GM21515 (cell line): ENCODE data around the gene PAPOLB.
"Not testable (repeated sequence)": the region's sequence is repeated elsewhere in the genome, so short reads cannot be mapped to it uniquely, and the experiment has no call there.

Experiments
- ATAC-seq: cut with Tn5 transposase; IDR thresholded peaks from one replicate; pipeline ENCODE4 v1.9.1; 2021; ENCODE audit not compliant: unreplicated experiment

PAPOLB gene

DNA sequence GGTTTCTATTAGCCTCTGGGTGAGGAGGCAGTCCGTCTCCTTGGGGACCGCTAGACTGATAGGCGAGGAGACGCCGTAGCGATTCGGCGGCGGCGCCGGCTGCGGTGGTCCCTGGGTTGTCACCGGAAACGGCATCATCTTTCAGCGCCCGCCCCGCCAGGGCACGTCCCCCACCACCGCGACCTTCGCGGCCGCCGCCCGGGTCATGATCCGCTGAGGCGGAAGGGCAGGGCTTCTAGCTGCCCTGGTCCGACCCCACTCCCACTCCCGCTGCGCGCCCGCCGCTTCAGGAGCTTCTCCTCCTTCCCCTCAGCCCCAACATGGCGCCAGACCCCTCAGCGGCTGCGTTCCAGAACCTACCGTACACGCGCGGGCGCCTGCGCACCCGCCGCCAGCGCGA lies at the start of gene PAPOLB:
Gene PAPOLB, minus strand, starts transcription at position 358 of the 400 bp plus-strand sequence. Its CDS starts 220 bp downstream, at position 138.
- ATAC-seq = no peak

DNA sequence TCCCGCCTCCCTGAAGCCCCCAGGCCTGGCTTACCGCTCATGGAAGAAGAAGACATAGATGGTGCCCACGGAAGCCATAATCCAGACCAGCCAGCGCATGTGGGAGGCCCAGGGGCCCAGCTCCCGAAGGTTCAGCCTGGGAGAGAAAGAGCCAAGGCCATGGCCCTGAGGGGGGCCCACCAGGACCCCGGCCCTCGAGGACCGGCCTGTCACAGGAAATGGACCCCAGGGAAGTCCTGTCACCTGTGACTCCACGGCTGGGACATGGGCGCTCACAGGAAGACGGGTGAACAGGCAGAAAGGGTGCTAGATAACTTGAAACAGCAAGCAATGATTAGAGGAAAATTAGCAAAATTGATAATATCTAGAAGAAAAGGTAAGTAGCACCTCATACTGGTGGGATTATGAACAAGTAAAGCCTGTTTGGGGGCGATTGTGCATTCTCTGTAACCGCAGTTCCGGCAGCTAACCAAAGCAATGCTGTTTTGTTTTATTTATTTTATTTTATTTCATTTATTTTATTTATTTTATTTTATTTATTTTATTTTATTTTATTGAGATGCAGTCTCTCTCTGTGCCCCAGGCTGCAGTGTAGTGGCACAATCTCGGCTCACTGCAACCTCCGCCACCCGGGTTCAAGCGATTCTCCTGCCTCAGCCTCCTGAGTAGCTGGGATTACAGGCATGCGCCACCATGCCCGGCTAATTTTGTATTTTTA lies 49.4 kb upstream of the PAPOLB start:
- ATAC-seq = no peak

DNA sequence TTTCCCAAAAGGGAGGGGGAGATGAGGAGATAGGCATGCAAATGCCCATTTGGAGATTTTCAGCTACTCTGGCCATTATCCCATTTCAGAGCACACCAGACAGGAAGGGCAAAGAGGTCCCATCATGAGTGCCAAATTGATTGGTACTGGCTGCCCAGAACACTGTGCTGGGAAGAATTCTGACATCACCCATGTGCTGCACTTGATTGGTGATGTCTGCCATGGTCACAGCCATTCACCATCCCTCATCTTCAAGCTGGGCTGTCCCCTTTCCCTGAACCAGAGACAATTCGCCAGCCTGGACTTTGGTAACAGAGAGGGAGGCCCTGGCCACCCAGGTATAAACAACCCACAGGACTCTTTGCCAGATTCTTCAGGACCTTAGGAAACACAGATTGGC lies 44.9 kb upstream of the PAPOLB start:
- ATAC-seq = no peak

DNA sequence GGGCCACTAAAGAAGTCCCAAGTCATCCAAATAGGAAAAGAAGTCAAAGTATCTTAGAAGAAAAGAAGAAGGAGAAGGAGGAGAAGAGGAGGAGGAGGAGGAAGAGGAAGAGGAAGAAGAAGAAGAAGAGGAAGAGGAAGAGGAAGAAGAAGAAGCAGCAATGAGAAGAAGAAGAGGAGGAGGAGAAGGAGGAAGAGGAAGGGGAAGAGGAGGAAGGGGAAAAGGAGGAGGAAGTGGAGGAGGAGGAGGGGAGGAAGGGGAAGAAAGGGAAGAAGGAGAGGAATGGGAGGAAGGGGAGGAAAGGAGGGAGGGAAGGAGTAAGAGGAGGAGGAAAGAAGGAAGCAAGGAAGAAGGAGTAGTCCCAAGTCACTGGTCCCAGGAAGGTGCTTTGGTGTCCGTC lies 43.3 kb upstream of the PAPOLB start:
- no peak for ATAC-seq

DNA sequence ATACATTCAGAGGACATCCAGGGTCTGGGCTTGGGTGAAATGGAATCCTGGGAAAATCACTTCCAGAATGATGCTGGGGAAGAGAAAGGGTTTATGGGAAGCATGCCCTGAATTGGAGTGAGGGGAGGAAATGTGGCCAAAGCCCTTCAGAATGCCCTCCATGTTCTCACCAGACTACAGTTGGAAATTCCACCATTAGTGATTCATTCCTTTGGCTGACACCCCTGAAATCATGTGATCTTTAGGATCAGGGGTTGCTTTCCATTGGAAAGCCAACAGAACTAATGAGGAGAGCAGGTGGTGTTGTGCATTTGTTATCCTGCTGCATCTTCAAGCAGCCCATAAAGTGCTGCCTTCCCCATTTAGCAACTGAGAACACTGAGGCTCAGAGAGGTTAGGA lies 42.5 kb upstream of the PAPOLB start:
- ATAC-seq = no peak

DNA sequence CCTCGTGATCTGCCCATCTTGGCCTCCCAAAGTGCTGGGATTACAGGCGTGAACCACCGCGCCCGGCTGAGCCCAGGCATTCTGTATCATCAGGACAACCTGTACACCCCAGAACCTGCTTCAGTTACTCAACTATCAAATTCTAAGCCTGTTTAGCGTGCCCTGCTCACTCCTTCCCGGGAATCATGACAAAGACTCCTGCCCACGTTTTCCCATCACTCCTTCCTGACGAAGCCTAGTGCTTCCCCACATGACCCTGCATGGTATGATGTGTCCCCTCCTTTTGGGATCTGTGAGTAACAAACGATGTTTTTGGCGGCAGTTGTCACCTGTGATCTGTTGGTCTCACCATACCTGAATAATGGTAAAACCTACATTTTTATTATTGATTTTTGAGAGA lies 33.9 kb upstream of the PAPOLB start:
- ATAC-seq = no peak

DNA sequence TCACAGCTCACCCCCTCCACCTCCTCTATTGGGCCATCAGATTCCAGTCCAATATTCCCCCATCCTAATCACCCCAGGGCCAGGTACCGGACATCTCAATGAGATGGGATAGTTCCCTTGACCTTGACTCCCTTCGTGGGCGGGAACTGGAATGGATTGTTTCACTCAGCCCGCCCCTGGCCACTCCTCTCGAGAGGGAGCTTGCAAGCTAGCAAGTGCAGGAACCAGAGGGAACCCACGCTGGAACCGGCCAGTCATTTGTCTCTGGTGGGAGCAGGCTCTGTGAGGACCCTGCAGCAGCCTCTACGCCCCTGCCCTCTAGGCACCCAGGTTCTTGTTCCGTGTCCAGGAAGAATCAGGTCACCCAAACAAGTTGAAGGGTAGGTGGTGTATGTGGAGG lies 32.7 kb upstream of the PAPOLB start:
- no peak for ATAC-seq

DNA sequence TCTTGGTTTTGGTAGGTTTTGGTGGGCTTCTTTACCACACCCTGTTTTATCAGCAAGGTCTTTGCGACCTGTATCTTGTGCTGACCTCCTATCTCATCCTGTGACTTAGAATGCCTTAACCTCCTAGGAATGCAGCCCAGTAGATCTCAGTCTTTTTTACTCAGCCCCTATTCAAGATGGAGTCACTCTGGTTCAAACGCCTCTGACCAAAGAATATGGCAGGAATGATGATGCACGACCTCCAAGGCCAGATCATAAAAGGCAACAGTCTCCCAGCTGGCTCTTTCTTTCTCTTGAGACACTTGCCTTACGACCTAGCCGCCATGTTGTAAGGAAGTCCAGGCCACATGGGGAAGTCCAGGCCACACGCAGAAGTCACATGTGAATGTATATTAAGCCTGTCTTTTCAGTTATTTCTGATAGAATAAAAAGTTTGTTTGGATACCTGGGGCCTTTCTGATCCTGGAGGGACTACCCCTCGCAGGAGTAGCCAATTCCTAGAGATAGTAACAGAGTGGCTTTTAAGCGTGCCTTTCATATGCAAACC lies 32.2 kb upstream of the PAPOLB start:
- ATAC-seq = no peak

DNA sequence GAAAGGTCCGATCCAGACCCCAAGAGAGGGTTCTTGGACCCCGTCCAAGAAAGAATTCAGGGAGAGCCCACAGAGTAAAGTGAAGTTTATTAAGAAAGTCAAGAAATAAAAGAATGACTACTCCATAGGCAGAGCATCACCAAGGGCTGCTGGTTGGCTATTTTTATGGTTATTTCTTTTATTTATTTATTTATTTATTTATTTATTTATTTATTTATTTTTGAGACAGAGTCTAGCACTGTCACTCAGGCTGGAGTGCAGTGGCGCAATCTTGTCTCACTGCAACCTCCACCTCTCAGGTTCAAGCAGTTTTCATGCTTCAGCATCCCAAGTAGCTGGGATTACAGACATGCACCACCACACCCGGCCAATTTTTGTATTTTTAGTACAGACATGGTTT lies 31.4 kb upstream of the PAPOLB start:
- ATAC-seq = not testable (repeated sequence)

DNA sequence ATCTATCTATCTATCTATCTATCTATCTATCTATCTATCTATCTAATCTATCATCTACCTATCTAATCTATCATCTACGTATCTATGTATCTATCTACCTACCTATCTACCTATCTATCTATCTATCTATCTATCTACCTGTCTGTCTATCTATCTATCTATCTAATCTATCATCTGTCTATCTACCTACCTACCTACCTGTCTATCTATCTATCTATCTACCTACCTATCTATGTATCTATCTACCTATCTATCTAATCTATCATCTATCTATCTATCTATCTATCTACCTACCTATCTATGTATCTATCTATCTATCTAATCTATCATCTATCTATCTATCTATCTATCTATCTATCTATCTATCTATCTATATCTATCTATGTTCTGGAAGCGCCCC lies 29.7 kb upstream of the PAPOLB start:
- not testable (repeated sequence) for ATAC-seq

DNA sequence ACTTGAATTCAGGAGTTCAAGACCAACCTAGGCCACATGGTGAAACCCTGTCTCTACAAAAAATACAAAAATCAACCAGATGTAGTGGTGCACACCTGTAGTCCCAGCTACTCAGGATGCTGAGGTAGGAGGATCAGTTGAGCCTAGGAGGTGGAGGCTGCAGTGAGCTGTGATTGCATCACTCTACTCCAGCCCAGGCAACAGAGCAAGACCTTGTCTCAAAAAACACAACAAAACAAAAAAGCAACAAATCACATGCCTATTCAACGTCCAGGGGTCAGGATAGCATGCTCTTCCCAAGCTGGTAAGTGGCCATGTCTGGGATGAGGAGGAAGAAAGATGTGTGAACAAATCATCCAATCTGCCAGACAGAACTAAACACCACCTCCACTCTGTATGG lies 27.9 kb upstream of the PAPOLB start:
- ATAC-seq = no peak

DNA sequence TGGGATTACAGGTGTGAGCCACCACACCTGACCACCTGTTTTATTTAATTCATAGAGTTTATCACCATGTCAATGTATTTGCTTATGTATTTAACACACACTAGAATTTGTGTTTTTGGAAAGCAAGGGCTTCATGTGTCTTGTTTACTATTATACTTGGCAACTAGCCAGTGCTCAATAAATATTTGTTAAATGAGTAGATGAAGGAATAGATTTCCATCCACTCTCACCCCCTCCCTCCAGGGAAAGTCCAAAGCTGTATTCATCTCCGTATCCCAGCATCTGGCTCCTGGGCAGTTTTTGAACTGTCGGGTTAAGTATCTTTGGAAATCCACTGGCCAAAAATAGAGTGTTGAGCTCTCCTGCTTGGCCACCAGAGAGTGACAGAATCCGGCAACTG lies 26.3 kb upstream of the PAPOLB start:
- no peak for ATAC-seq

DNA sequence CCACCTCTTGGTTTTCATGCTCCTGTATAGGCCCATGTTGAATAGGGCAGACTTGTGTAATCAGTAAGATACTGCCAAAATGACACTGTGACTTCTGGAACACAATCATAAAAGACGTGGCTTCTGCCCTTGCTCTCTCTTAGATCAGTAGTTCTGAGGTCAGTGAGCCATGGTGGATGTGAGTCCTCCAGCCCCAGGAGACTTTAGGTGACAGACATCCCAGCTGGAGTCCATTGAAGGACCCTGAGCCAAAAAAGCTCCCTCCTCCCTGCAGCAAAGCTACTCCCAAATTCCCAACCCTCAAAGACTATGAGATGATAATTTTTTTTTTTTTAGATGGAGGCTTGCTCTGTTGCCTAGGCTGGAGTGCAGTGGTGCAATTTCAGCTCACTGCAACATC lies 24.8 kb upstream of the PAPOLB start:
- ATAC-seq = no peak

DNA sequence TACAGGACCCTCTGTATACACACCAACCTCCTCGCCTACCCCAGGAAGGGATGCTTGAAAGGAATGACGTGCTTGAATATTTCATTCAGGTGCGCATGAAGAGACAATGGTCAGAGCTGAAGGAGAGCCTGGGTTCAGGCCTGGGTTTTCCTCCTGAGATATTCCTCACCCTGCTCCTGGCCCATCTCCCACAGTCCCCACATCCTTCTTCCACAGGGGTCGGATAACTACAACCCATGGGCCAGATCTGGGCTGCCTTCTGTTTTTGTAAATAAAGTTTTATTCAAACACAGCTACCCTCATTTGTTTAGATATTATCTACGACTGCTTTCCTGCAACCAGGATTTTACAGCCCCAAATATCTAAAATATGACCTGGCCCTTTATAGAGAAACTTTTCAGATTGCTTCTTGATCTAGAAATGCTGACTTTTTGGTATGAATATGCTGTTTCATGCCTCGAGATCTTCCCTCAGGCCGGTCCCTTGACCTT lies 23.5 kb upstream of the PAPOLB start:
- ATAC-seq = no peak

DNA sequence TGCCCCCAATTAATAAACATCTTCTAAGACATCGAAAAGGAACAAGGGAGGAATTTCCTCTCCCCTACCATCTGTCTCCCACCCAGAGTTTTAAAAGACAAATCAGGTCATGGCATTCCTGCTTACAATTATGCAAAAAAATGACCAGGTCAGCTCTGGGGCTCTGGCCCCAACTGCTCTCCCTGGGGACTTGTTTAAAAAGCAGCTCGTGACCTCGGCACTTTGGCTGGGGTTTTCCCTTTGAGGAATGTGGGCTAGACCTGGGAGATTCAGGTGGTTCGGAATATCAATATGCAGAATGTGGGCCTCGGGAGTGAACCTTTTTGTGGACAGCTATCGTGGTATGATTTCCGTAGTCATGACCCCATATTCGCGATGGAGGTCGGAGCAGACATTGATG lies 22.3 kb upstream of the PAPOLB start:
- no peak for ATAC-seq

DNA sequence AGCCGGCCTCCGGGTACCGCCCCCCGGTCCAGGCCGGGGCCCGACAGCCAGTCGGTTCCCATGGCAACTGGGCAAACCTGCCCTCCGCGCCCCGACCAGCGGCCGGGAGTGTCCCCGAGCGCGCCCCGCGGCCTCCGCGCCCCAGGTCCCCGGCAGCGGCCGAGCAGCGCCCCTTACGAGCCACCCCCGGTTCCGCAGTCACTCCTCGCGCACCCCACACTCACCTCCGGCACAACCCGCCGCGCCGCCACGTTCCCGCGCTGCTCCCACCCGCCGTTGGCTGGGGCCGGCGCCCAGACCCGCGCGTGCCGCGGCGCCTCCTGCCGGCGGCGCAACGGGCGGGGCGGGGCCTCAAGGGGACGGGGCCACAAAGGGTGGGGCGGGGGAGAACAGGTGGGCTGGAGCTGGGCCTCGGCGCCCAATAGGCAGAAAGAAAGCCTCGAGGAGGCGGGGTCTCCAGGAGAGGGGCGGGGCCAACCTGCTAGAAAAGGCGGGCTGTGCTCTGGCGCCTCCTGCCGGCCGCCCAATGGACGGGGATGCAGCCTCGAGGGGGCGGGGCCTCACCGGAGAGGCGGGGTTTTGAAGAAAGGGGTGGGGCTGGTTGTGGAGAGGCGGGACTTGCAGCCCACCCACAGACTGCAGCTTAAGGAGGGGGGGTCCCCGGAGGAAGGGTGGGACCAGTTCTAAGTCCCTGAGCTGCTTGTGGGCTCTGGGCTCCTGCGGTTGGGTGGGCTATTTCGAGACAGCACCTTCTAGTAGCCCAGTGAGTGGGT lies 21.7 kb upstream of the PAPOLB start, which contains the start of gene RADIL:
Gene RADIL, minus strand, starts transcription at position 345 of the 773 bp plus-strand sequence. CDS start 5,577 bp downstream, outside the sequence.
- peak; percentile 74 for ATAC-seq

DNA sequence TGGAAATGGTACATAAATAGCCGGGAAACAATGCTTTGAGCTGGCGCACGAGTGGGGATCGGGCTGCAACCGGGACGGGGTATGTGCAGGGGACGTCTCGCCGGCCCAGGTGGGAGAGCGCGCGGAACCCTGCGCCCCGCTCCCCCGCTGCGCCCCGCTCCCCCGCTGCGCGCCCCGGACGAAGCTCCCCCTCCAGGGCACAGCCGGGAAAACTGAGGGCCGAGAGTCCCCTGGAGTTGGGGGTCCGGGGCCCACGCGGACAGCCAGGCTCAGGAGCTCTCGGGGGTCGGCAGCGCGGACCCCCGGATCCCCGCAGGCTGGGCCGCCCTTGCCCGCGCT lies 21.2 kb upstream of the PAPOLB start:
- no peak for ATAC-seq

DNA sequence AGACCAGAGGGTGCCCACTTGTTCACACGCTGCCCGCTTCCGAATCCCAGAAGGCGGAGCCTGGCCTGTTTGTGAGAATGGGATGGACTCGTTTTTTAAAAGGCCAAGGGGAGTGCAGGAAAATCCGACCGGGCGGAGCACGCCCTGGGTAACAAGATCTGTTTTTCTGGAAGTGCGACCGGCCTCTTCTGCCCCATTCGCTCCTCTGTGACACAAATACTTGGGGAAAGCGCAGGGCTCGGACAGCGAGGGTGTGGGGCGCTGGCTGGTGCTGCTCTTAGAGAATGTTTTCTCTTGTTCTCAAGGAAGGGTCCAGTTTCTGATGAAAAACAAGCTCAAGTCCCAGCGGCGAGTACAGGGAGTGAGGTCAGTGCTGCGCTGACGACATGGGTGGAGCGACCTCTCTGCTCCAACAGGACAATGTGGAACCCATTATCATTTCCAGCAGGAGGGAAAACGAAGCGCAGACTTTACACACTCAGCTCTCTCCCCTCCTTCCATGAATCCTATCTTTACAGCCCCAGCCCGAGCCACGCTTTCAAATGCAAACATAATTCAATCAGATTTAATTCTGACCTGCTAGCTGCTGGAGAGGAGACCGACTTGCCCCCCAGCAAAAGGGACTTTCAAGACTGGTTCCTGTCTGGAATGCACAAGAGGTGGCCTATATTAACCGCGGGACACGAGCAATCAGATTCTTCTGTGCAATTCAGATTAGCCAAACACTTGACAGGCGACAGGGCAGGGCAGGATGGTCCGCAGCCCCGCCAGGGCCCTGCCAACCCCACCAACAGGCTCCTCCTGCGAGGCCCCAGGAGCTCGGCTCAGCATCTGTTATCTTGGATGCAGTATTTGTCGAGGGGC lies 20.6 kb upstream of the PAPOLB start:
- no peak for ATAC-seq

DNA sequence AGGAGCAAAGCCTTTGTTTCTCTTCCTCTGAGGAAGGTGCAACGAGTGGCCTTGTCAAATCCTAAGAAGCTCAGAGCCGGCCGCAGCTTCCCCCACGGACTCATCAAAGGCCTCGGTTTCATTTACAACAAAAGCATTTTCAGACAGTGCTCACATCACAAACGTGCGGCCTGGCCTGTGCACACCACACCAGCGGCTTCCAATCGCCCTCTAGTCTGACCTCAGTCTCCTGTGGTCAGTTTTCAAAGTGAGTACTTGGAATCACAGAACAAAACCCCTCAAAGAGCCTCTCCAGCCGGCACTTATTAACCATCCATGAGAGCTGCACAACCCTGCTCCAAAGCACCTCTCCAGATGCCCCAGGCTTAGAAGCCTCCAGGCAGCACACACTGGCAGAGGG lies 18.4 kb upstream of the PAPOLB start:
- ATAC-seq = no peak

DNA sequence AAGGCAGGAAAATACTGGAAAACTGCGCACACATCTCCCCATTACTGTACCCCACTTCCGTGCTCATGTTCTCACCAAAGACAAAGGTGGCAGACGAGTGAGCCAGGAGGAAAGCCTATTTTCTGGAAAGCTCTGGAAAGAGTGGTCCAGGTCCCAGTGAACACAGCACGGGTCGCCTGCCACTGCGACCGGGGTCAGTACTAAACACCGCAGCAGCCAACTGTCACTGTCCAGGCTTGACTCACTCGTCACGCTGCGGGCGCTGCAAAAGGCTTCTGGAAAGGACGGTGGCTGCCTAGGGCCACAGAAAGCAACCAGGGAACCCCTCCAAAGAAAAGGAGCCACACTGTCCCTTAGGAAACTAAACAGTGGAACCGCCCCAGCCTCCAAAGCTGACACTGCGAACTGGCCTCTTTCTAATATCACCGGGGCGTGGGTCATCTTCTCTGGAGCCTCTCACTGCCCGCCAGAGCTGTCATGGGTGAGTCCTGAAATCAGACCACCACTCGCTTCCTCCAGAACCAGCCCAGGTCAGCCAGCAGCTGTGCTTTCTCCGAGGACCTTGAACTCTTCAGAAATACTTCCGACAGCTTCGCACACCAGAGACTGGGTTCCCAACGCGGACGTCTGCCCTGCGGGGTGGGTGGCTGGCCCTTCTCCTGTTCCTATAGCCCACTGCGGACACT lies 17.7 kb upstream of the PAPOLB start:
- ATAC-seq = no peak
